SU-DHL-6 (cell line): Measurements from ENCODE around the gene ADIPOR2.

Experiments used
- H2AFZ ChIP-seq: fragments of 200-600 bp; sonication (generic); 2 replicates; pipeline ENCODE4 v1.6.1; 2014; ENCODE audit warnings: low read depth, mild to moderate bottlenecking, moderate library complexity, mixed read lengths, antibody characterized with exemption, low read length; ENCODE audit not compliant: severe bottlenecking
- H3F3A ChIP-seq: fragments of 200-600 bp; shearing (Covaris generic); 2 replicates; pipeline ENCODE4 v1.6.0; 2016; ENCODE audit warnings: antibody characterized with exemption, mild to moderate bottlenecking; ENCODE audit not compliant: insufficient read depth
- H3K27ac ChIP-seq: fragments of 200-600 bp; sonication (generic); 2 replicates; pipeline ENCODE4 v1.5.1; 2016; ENCODE audit warnings: low read depth, mild to moderate bottlenecking, low read length, moderate library complexity, mixed read lengths
- H3K27me3 ChIP-seq: fragments of 200-600 bp; sonication (generic), shearing (Covaris generic); 2 replicates; pipeline ENCODE4 v1.6.0; 2014; ENCODE audit warnings: mild to moderate bottlenecking, low read length
- H3K36me3 ChIP-seq: fragments of 200-600 bp; sonication (generic); 2 replicates; pipeline ENCODE4 v1.6.1; 2014; ENCODE audit warnings: mild to moderate bottlenecking, low read length, mixed read lengths
- H3K4me2 ChIP-seq: fragments of 300-600, 200-600 bp; shearing (Covaris generic), sonication (generic); 2 replicates; pipeline ENCODE4 v1.6.0; 2014; ENCODE audit warnings: low read length, low read depth, mild to moderate bottlenecking; ENCODE audit not compliant: poor library complexity, severe bottlenecking
- H3K4me3 ChIP-seq: fragments of 200-600 bp; sonication (generic); 2 replicates; pipeline ENCODE4 v1.5.1; 2014; ENCODE audit warnings: antibody characterized with exemption, low read length, mild to moderate bottlenecking, mixed read lengths; ENCODE audit not compliant: insufficient read depth, poor library complexity, severe bottlenecking
- H3K79me2 ChIP-seq: fragments of 200-600 bp; sonication (generic); 2 replicates; pipeline ENCODE4 v1.6.1; 2014; ENCODE audit warnings: mild to moderate bottlenecking, low read length, moderate library complexity; ENCODE audit not compliant: insufficient read depth
- H3K9ac ChIP-seq: fragments of 200-600 bp; sonication (generic); 2 replicates; pipeline ENCODE4 v1.7.0; 2014; ENCODE audit warnings: mild to moderate bottlenecking, low read length
- H3K9me2 ChIP-seq: fragments of 200-600 bp; sonication (generic); replicated peaks from 2 replicates; pipeline ENCODE4 v1.6.1; 2014; ENCODE audit warnings: low read length; ENCODE audit not compliant: insufficient read depth
- H3K9me3 ChIP-seq: fragments of 200-600 bp; sonication (generic); 2 replicates; pipeline ENCODE4 v1.6.1; 2014; ENCODE audit warnings: low read length, mixed read lengths; ENCODE audit not compliant: insufficient read depth
- H4K20me1 ChIP-seq: fragments of 200-600 bp; sonication (generic); 2 replicates; pipeline ENCODE4 v1.6.1; 2014; ENCODE audit warnings: low read depth, mild to moderate bottlenecking, antibody characterized with exemption, low read length, moderate library complexity, mixed read lengths
- EZH2phosphoT487 ChIP-seq: fragments of 200-600 bp; sonication (generic), shearing (Covaris generic); conservative IDR thresholded peaks from 2 replicates; pipeline ENCODE4 v1.6.1; 2018; ENCODE audit warnings: mild to moderate bottlenecking, antibody characterized with exemption, low read length, moderate library complexity, mixed read lengths
- TF ChIP-seq, protein P1 (sequence below): fragments of 200-600 bp; sonication (generic); IDR thresholded peaks from one replicate; pipeline ENCODE4 v1.5.1; 2017; ENCODE audit warnings: antibody characterized with exemption, mild to moderate bottlenecking, low read length, moderate library complexity; ENCODE audit not compliant: insufficient read depth, poor library complexity, severe bottlenecking

Gene ADIPOR2

DNA sequence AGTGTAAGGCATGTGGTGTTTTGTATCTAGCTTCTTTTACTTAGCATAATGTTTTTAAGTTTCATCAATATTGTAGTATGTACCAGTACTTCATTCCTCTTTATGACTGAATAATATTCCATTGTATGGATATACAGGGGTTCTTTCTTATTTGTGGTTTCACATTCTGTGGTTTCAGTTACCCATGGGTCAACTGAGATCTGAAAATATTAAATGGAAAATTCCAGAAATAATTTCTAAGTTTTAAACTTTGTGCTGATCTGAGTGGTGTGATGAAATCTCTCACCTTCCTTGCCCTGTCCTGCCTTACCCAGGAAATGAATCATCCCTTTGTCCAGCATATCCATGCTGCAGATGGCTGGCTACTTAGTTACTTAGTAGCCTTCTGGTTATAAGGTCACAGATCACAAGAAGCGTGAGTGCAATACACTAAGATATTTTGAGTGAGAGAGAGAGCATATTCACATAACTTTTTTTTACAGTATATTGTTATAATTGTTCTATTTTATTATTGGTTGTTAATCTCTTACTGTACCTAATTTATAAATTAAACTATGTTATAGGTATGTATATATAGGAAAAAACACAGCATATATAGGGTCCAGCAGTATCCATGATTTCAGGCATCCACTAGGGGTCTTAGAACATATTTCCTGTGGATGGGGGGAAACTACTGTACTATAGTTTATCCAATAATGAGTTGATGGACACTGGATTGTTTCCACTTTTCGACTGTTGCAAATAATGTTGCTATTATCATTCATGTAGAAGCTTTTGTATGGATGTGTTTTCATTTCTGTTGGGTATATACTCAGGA is 69.9 kb downstream of the ADIPOR2 start:
- Histone ChIP-seq H4K20me1 (peaks cover 15% of the 10 kb centered on the region; the same call in 1 of the 2 replicates), H2AFZ (no peak overlapping the region), H3K36me3 (peaks cover 26% of the 10 kb centered on the region), H3K79me2 (peaks cover 76% of the 10 kb centered on the region), H3K9me2 (no peaks in the 10 kb centered on the region), H3K4me3 (no peak overlapping the region), H3K9me3 (no peaks in the 10 kb centered on the region), H3F3A (0 out of 2 replicates have a peak, but pooled peaks cover 3% of the 10 kb centered on the region), H3K27ac (no peak overlapping the region), H3K4me2 (no peak overlapping the region), H3K27me3 (no peaks in the 10 kb centered on the region), H3K9ac (no peak overlapping the region)
- TF ChIP-seq, protein P1, sequence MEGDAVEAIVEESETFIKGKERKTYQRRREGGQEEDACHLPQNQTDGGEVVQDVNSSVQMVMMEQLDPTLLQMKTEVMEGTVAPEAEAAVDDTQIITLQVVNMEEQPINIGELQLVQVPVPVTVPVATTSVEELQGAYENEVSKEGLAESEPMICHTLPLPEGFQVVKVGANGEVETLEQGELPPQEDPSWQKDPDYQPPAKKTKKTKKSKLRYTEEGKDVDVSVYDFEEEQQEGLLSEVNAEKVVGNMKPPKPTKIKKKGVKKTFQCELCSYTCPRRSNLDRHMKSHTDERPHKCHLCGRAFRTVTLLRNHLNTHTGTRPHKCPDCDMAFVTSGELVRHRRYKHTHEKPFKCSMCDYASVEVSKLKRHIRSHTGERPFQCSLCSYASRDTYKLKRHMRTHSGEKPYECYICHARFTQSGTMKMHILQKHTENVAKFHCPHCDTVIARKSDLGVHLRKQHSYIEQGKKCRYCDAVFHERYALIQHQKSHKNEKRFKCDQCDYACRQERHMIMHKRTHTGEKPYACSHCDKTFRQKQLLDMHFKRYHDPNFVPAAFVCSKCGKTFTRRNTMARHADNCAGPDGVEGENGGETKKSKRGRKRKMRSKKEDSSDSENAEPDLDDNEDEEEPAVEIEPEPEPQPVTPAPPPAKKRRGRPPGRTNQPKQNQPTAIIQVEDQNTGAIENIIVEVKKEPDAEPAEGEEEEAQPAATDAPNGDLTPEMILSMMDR, result no peak
- no peak for TF ChIP-seq EZH2phosphoT487

DNA sequence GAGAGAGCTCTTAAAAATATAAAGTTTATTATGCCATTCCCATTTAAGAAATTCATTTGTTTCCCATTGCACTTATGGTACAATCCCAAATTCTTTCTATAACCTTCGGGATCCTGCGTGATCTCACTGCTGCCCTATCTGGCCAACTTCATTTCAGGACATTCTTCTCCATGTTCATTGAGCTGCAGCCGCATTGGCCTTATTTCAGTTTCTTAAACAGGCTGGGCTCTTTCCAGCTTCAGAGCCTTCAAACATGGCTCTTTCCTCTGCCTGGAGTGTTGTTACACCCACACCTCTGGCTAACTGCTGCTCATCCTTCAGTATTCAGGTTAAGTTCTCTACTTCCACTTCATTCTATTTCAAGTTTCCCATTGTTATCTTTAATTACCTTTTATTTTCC is 71.0 kb downstream of the ADIPOR2 start:
- Histone ChIP-seq H3K4me3 (no peak overlapping the region), H2AFZ (no peak overlapping the region), H3K9ac (no peak overlapping the region), H3K36me3 (peaks cover 31% of the 10 kb centered on the region), H3K4me2 (no peak overlapping the region), H3K27me3 (no peaks in the 10 kb centered on the region), H3K9me2 (no peaks in the 10 kb centered on the region), H3K27ac (no peak overlapping the region), H3K79me2 (peaks cover 87% of the 10 kb centered on the region), H3F3A (0 out of 2 replicates have a peak, but pooled peaks cover 3% of the 10 kb centered on the region), H4K20me1 (peaks cover 19% of the 10 kb centered on the region), H3K9me3 (no peaks in the 10 kb centered on the region)
- no peak for TF ChIP-seq EZH2phosphoT487
- TF ChIP-seq, protein P1, result no peak

DNA sequence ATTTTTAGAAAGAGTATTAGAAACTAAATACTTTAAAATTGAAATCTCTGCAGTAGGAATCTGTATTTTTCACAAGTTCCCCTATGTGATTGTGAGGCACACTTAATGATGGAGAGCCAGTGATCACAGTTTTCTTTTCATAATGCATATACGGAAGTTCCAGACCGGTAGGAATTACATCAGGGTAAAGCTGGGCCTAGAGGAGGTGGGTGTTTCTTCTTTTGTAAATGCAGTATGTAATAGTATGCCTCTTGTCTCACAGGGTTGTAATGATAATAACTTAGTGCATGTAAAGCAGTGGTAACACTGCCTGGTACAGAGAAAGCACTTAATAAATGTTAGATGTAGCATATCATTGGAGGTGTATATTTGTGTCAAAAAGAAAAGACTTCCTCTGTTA is 72.3 kb downstream of the ADIPOR2 start:
- H3K27me3 ChIP-seq, result no peaks in the 10 kb centered on the region
- TF ChIP-seq, protein P1, result no peak
- no peak for TF ChIP-seq EZH2phosphoT487
- H3K9ac ChIP-seq, result no peak overlapping the region
- H3K9me2 ChIP-seq, result no peaks in the 10 kb centered on the region
- no peak overlapping the region for H3K27ac ChIP-seq
- H3K9me3 ChIP-seq, result no peaks in the 10 kb centered on the region
- peaks cover 90% of the 10 kb centered on the region for H3K79me2 ChIP-seq
- H3F3A ChIP-seq, result 0 out of 2 replicates have a peak, but pooled peaks cover 3% of the 10 kb centered on the region
- H3K36me3 ChIP-seq, result peaks cover 25% of the 10 kb centered on the region
- no peak overlapping the region for H3K4me3 ChIP-seq
- H3K4me2 ChIP-seq, result no peak overlapping the region
- H2AFZ ChIP-seq, result no peak overlapping the region
- peaks cover 24% of the 10 kb centered on the region for H4K20me1 ChIP-seq
